Measurements from ENCODE around the gene SH2D3C.
A peak's percentile ranks its signal among the peaks of the same experiment; 100 is the strongest.

The SH2D3C gene

GRCh38 chr9:127739614-127740330 lies 38.7 kb downstream of the SH2D3C start:
- no peak for DNase-seq

GRCh38 chr9:127738666-127739065 lies 39.8 kb downstream of the SH2D3C start:
- DNase-seq, result no peak

- no peak for DNase-seq
These were observed 42.8 kb downstream of the SH2D3C start for GRCh38 chr9:127735530-127736185.

DNA sequence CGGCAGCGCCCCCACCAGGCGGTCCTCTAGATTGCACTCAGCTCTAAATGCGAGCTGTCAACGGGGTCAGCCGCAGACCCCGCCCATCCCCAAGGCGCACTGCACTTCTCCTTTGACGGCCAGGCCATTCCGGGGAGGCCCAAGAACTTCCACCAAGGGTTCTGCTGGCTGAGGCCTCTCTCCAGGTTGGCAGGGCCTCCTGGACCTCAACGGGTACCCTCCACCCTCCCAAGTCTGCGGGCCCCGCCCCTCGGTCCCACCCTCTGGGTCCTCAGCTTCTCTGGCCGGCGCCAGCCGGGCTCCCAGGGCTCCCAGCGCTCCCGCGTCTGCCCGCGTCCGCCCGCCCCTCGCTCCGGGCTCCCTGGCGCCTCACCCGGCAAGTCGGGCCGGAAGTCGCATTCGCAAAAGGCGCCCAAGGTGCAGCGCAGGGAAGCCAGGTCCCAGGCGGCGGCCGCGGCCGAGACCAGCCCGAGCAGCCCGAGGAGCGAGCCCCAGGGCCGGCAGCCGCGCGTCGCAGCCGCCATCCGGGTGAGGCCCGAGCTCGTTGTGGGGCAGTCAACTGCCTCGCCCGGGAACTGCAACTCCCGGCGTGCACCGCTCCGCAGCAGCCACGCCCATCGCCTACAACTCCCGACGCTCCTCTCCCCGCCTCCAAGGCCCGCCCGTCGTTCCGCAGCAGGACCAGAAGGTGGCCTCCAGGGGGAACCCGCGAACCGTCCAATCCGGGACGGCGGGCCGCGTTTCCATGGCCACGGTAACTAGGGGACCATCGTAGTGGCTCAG lies 43.5 kb downstream of the SH2D3C start, which contains the start of gene TOR2A:
Gene TOR2A (minus strand): TSS at position 548 of the 783 bp plus-strand sequence. CDS start 24 bp downstream, at position 524.
- DNase-seq, result peak; percentile 97 to 99 (median 98)

DNA sequence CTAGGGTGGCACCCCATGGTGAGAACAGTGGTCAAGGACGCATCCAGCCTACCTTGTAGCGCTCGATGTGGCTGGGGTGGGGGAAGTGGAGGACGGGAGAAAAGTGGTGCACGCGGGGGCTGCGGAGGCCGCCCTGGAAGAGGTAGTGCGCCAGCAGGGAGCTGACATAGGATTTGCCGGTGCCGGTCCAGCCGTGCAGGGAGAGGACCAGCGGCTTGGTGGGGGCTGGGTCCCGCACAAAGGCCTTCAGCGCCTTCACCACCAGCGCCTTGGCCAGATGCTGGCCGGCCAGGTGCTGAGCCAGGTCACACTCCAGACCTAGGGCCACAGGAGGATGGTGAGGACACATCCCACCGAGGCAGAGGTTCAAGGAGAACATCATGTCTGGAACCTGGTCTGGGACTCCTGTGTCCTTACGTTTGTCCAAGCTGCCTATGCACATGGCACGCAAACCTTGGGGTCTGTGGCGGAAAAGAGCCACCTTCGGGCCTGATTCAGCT lies 44.2 kb downstream of the SH2D3C start:
- no peak for DNase-seq

DNA sequence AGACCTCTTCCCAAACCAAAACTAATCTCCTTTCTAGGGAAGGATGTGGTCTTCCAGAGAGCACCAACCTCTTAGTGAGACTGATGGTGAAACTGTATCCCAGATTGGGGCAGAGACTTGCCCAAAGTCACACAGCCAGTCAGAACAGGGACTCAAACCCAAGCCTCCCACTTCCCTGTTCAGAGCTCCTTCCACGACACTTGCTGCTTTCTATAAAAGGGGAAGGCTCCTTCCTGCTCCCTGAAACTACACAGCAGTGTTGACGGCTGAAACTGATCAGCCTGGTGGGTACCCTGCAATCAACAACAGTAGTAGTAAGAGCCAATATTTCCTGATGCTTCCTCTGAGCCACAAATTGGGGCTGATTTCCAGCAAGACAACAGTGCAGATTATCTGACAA lies 44.9 kb downstream of the SH2D3C start:
- DNase-seq, result no peak

- DNase-seq, result no peak
These were observed 46.0 kb downstream of the SH2D3C start for GRCh38 chr9:127732444-127732843.

- no peak for DNase-seq
These were observed 46.5 kb downstream of the SH2D3C start for GRCh38 chr9:127731938-127732337.

DNA sequence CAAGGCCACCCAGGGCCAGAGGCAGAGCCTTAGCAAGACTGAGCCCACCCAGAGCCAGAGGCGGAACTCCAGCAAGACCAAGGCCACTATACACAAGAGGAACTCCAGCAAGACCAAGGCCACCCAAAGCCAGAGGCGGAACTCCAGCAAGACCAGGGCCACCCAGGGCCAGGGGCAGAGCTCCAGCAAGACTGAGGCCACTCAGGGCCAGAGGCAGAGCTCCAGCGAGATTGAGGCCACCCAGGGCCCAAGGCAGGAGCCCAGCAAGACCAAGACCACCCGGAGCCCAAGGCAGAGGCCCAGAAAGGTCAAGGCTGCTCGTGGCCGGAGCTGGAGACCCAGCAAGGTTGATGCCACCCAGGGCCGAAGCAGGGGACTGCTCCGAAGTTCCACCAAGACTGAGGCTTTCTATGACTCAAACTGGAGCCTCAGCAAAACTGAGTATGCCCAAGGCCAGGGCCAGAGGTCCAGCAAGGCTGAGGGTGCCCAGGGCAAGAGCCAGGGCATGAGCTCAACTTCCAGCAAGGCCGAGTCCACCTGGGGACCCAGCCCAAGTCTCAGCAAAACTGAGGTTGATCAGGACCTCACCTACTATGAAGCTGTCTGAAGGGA lies 47.6 kb downstream of the SH2D3C start:
- DNase-seq, result no peak

- no peak for DNase-seq
These were observed 48.2 kb downstream of the SH2D3C start for GRCh38 chr9:127730262-127730661.

GRCh38 chr9:127729522-127730256 lies 48.8 kb downstream of the SH2D3C start:
- DNase-seq, result no peak

- DNase-seq, result no peak
These were observed 49.7 kb downstream of the SH2D3C start for GRCh38 chr9:127728808-127729207.

GRCh38 chr9:127726871-127727270 lies 51.6 kb downstream of the SH2D3C start:
- DNase-seq, result no peak

DNA sequence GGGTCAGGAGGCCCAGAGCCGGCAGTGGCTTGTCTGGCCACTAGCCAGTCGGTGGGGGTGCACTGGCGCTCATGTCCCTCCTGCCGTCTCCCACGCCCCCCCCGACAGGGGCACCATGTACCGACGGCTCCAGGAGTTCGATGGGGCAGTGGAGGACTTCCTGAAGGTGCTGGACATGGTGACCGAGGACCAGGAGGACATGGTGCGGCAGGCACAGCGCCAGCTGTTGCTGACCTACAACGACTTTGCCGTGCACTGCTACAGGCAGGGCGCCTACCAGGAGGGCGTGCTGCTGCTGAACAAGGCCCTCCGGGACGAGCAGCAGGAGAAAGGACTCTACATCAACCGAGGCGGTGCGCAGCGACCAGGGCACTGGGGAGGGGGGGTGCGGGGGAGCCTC lies 54.5 kb downstream of the SH2D3C start:
- no peak for DNase-seq

DNA sequence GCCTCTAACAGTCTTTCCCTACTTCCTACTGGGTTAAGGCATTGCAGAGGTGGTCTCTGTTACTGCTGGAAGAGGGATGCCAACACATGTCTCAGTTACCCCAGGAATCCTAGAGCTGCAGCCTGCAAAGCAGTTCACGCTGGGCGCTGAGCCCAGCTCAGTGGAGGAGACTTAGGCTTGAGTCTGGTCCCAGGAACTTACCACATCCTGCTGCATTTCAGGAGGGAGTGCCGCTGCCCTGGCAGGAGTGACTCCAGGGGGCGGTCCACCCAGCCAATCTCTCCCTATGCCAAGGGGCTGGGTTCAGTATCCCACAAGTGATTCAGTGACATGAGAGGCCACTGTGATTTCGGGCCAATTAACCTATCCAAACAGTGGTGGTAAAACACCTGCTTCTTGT lies 55.0 kb downstream of the SH2D3C start:
- DNase-seq, result no peak

DNA sequence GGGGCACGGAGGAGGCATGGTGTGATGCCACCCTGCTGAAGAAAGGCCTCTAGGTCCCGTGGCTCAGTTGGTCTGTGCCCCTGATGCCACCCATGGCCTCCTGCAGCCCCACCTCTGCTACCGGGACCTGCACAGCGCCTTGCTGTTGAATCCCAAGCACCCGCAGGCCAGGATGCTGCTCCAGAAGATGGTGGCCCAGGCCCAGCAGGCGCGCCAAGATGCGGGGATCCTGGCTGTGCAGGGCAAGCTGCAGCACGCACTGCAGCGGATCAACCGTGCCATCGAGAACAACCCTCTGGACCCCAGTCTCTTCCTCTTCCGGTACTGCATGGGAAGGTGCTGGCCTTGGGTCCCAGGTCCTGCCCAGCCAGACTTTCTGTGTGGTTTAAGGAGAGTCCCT lies 55.5 kb downstream of the SH2D3C start:
- DNase-seq, result no peak

DNA sequence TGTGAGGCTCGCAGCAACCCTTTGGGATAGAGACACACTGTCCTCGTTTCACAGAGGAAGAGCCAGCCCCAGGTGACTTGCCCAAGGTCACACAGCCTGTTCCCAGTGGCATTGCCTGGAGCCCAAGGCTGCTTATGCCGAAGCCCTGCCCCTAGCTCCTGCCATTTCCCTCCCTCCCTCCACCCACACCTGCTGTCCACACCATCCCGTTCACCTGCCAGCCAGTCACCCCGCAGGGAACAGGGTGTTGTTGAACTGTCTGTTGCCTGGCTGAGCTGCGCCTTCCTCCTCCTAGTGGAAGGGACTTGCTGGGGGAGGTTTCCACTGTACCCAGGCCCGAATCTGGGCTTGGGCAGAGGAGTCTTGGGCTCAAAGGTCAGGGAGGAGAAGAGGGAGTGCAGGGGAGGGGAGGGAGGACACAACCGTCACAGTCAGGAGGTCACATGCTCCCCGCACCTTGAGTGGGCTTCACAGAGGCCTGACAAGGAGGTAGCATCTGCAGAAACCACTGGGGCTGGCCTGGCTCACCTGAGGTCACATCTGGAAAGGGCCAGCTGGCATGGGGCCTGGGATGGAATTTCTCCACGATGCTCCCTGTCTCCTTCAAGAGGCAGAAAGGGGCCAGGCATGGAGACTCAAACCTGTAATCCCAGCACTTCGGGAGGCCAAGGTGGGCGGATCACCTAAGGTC lies 56.3 kb downstream of the SH2D3C start:
- no peak for DNase-seq

GRCh38 chr9:127721391-127721821 lies 57.1 kb downstream of the SH2D3C start:
- no peak for DNase-seq

DNA sequence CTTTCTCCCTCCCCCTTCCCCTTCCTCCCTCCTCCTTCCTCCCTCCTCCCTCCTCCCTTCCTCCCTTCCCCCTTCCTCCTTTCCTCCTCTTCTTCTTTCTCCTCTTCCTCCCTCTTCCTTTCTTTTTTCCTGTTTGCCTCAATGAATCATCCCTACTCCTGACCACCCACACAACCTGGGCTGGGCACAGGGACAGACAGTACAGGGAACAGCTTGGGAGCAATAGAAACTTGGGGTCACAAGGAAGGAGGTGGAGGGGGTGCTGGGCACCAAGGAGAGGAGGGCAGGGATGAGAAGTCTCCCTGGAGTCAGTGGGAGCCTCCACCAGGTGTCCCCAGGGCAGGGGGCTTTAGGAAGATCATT lies 57.6 kb downstream of the SH2D3C start:
- DNase-seq, result no peak

DNA sequence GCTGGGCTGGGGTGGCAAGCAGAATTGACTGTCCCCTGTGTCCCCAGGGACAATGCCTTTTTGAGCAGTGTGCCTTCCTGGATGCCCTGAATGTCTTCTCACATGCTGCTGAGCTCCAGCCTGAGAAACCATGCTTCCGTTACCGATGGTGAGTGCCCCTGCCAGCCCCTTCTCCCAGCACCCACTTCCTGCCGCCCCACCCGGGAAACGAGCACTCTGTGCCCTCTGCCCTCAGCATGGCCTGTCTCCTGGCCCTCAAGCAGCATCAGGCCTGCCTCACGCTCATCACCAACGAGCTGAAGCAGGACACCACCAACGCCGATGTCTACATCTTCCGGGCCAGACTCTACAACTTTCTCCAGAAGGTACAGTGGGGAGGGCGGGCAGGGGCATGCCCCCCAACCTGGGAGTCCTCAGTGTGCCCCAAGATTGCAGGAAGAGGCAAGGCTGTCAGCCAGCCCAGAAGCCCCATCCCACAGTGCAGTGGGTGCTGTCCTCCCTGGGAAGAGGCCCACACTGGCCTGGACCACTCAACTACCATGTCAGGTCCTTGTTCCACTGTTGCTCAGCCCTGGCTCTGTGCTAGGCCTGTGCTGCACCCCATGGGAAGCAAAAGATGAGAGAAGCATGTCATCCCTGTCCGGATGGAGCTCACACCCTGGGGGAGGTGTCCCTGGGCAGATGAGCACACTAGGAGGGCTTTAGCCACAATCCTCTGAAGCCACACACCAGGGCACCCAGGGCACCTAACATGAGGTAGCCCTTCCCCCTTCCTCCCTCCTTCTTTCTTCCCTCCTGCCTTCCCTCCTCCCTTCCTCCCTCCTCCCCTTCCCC lies 58.2 kb downstream of the SH2D3C start:
- no peak for DNase-seq

DNA sequence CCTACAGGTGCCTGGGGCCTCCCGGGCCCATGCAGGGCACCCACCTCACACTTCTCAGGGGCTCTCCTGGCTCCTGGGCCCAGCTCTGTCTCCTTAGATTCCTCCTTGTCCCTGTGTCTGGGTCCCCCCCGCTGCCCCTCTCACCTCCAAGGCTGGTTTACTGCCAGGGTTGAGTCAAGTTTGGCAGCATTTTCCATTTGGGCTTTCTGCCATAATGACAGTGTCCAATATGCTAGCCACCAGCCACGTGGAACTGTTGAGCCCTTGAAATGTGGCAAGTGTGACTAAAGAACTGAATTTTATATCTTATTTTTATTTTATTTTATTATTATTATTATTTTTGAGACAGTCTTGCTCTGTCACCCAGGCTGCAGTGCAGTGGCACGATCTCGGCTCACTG lies 60.7 kb downstream of the SH2D3C start:
- DNase-seq, result no peak
